SJSA1 (cell line): ENCODE measurements around the gene ATP8B3. TPM values are rescaled to one million over a fixed set of nuclear protein-coding genes. Genes with fewer than 3 reads are reported as not detected.

Experiments used
- total RNA-seq: library from RNA; depleted of rRNA; stranded (reverse); fragments of >200 nt; shearing (Covaris generic); gene quantifications from 2 replicates; pipeline ENCODE4 v1.2.3, GENCODE V29; 2014; rRNA removed

ATP8B3 gene
- total RNA-seq, 1 experiment from 2014 or later, result 3.8 TPM

Other genes with a start within 250 kb of the ATP8B3 start
- gene MEX3D, start 244.0 kb downstream of the ATP8B3 start, total RNA-seq, result 109 and 116 TPM in 2 replicates
- 128 and 130 TPM in 2 replicates for gene MBD3, start 219.4 kb downstream of the ATP8B3 start, total RNA-seq
- gene UQCR11, start 206.8 kb downstream of the ATP8B3 start, total RNA-seq, result 60.1 and 83.4 TPM in 2 replicates
- 128 and 245 TPM in 2 replicates for gene TCF3, start 159.7 kb downstream of the ATP8B3 start, total RNA-seq
- not detected in 2 replicates for gene ONECUT3, start 58.8 kb downstream of the ATP8B3 start, total RNA-seq
- gene REXO1, start 36.2 kb upstream of the ATP8B3 start, total RNA-seq, result 14.1 and 36.2 TPM in 2 replicates
- 5.6 and 8.7 TPM in 2 replicates for gene KLF16, start 51.3 kb upstream of the ATP8B3 start, total RNA-seq
- gene ABHD17A, start 73.2 kb upstream of the ATP8B3 start, total RNA-seq, result 91.9 and 101 TPM in 2 replicates
- gene ADAT3, start 93.1 kb upstream of the ATP8B3 start, total RNA-seq, result 2.4 and 9.1 TPM in 2 replicates
- 47.3 and 89.8 TPM in 2 replicates for gene SCAMP4, start 93.1 kb upstream of the ATP8B3 start, total RNA-seq
- 31.9 and 63.4 TPM in 2 replicates for gene CSNK1G2, start 128.9 kb upstream of the ATP8B3 start, total RNA-seq
- 25.7 and 32.6 TPM in 2 replicates for gene BTBD2, start 203.4 kb upstream of the ATP8B3 start, total RNA-seq
- gene MKNK2, start 239.0 kb upstream of the ATP8B3 start, total RNA-seq, result 18.7 and 31.6 TPM in 2 replicates